Measurements from ENCODE around the gene NACA.

Gene NACA

GRCh38 chr12:56768424-56768823 is 43.3 kb upstream of the NACA start:
- peaks cover 13% of the 10 kb centered on the region for H3K4me1 ChIP-seq (ENCODE audit: low read length)
- no peak overlapping the region for H2AFZ ChIP-seq (ENCODE audit: low read depth, low read length)
- H3K36me3 ChIP-seq (replicated peaks; ENCODE audit: low read depth, low read length) = no peaks in the 10 kb centered on the region
- H3K27me3 ChIP-seq (ENCODE audit: low read depth, low read length) = no peaks in the 10 kb centered on the region
- no peaks in the 10 kb centered on the region for H3K9me3 ChIP-seq (ENCODE audit: insufficient read depth, low read length)
- H3K4me3 ChIP-seq (ENCODE audit: low read length) = no peak overlapping the region
- H3K79me2 ChIP-seq (ENCODE audit: low read length) = no peaks in the 10 kb centered on the region
- no peak overlapping the region for H3K9ac ChIP-seq (ENCODE audit: low read length)
- no peaks in the 10 kb centered on the region for H4K20me1 ChIP-seq (ENCODE audit: insufficient read depth, low read length)
- TF ChIP-seq CTCF (IDR thresholded peaks at IDR 0.05; ENCODE audit: low read depth, low read length) = no peak
- TF ChIP-seq EZH2phosphoT487 (IDR thresholded peaks at IDR 0.05; ENCODE audit: low read depth) = no peak
- H3K4me2 ChIP-seq (ENCODE audit: low read length) = no peak overlapping the region
- H3K27ac ChIP-seq (ENCODE audit: low read length) = no peak overlapping the region

- Histone ChIP-seq H3K4me1 (ENCODE audit: low read length) (peaks cover 13% of the 10 kb centered on the region), H3K4me2 (ENCODE audit: low read length) (peak overlapping the region; percentile 77), H2AFZ (ENCODE audit: low read depth, low read length) (peak overlapping the region; percentile 73), H4K20me1 (ENCODE audit: insufficient read depth, low read length) (no peaks in the 10 kb centered on the region), H3K79me2 (ENCODE audit: low read length) (no peaks in the 10 kb centered on the region), H3K9me3 (ENCODE audit: insufficient read depth, low read length) (no peaks in the 10 kb centered on the region), H3K9ac (ENCODE audit: low read length) (peak overlapping the region; percentile 42; the same call in 1 of the 2 replicates), H3K4me3 (ENCODE audit: low read length) (peak overlapping the region; percentile 59), H3K27ac (ENCODE audit: low read length) (peak overlapping the region; percentile 45; the same call in 1 of the 2 replicates), H3K36me3 (replicated peaks; ENCODE audit: low read depth, low read length) (no peaks in the 10 kb centered on the region), H3K27me3 (ENCODE audit: low read depth, low read length) (no peaks in the 10 kb centered on the region)
- TF ChIP-seq EZH2phosphoT487 (IDR thresholded peaks at IDR 0.05; ENCODE audit: low read depth) (no peak), CTCF (IDR thresholded peaks at IDR 0.05; ENCODE audit: low read depth, low read length) (no peak)
These were observed 41.4 kb upstream of the NACA start for GRCh38 chr12:56766535-56766934.

GRCh38 chr12:56763753-56764657 is 38.9 kb upstream of the NACA start:
- Histone ChIP-seq H4K20me1 (ENCODE audit: insufficient read depth, low read length) (no peaks in the 10 kb centered on the region), H3K9me3 (ENCODE audit: insufficient read depth, low read length) (no peaks in the 10 kb centered on the region), H3K27ac (ENCODE audit: low read length) (no peak overlapping the region), H2AFZ (ENCODE audit: low read depth, low read length) (no peak overlapping the region), H3K4me2 (ENCODE audit: low read length) (no peak overlapping the region), H3K27me3 (ENCODE audit: low read depth, low read length) (no peaks in the 10 kb centered on the region), H3K79me2 (ENCODE audit: low read length) (no peaks in the 10 kb centered on the region), H3K36me3 (replicated peaks; ENCODE audit: low read depth, low read length) (no peaks in the 10 kb centered on the region), H3K4me1 (ENCODE audit: low read length) (peaks cover 13% of the 10 kb centered on the region), H3K4me3 (ENCODE audit: low read length) (no peak overlapping the region), H3K9ac (ENCODE audit: low read length) (no peak overlapping the region)
- TF ChIP-seq CTCF (IDR thresholded peaks at IDR 0.05; ENCODE audit: low read depth, low read length) (no peak), EZH2phosphoT487 (IDR thresholded peaks at IDR 0.05; ENCODE audit: low read depth) (no peak)

- no peak for TF ChIP-seq EZH2phosphoT487 (IDR thresholded peaks at IDR 0.05; ENCODE audit: low read depth)
- TF ChIP-seq CTCF (IDR thresholded peaks at IDR 0.05; ENCODE audit: low read depth, low read length) = no peak
These were observed 36.7 kb upstream of the NACA start for GRCh38 chr12:56761812-56762211.

More at GRCh38 chr12:56761812-56762211, 36.7 kb upstream of the NACA start:
- Histone ChIP-seq H3K9ac (ENCODE audit: low read length) (no peak overlapping the region), H3K79me2 (ENCODE audit: low read length) (no peaks in the 10 kb centered on the region), H2AFZ (ENCODE audit: low read depth, low read length) (no peak overlapping the region), H3K27ac (ENCODE audit: low read length) (no peak overlapping the region), H3K4me2 (ENCODE audit: low read length) (no peak overlapping the region), H3K4me1 (ENCODE audit: low read length) (peaks cover 10% of the 10 kb centered on the region), H3K36me3 (replicated peaks; ENCODE audit: low read depth, low read length) (no peaks in the 10 kb centered on the region), H4K20me1 (ENCODE audit: insufficient read depth, low read length) (no peaks in the 10 kb centered on the region), H3K27me3 (ENCODE audit: low read depth, low read length) (no peaks in the 10 kb centered on the region), H3K9me3 (ENCODE audit: insufficient read depth, low read length) (no peaks in the 10 kb centered on the region), H3K4me3 (ENCODE audit: low read length) (no peak overlapping the region)

Data from OCI-LY3 (cell line).